ENCODE measurements around the gene SMIM1.

Gene SMIM1

DNA sequence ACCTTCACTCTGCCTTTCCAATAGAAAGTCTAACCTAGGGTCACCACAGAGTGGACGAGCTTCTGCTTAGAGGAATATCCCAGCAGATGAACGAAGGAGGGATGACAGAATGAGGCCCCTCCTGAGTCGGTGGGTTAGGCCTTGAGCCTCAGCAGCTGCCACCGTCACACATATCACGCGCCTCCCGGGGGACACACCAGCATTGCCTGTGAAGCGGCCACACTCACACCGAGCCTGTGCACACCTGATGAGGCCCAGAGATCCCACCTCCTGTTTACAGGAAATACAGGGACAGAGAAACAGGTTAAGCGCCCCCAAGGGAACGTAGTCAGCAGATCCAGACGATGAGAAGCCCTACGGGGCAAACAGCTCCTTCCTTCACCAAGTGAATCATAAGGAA is 48.9 kb downstream of the SMIM1 start:
- H3K9ac ChIP-seq (ENCODE audit: low read depth, low read length, poor library complexity, severe bottlenecking), result no peak overlapping the region
- TF ChIP-seq, protein P1, sequence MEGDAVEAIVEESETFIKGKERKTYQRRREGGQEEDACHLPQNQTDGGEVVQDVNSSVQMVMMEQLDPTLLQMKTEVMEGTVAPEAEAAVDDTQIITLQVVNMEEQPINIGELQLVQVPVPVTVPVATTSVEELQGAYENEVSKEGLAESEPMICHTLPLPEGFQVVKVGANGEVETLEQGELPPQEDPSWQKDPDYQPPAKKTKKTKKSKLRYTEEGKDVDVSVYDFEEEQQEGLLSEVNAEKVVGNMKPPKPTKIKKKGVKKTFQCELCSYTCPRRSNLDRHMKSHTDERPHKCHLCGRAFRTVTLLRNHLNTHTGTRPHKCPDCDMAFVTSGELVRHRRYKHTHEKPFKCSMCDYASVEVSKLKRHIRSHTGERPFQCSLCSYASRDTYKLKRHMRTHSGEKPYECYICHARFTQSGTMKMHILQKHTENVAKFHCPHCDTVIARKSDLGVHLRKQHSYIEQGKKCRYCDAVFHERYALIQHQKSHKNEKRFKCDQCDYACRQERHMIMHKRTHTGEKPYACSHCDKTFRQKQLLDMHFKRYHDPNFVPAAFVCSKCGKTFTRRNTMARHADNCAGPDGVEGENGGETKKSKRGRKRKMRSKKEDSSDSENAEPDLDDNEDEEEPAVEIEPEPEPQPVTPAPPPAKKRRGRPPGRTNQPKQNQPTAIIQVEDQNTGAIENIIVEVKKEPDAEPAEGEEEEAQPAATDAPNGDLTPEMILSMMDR (conservative IDR thresholded peaks at IDR 0.05; ENCODE audit: low read length), result no peak
- no peak for TF ChIP-seq EZH2phosphoT487 (IDR thresholded peaks at IDR 0.05; ENCODE audit: borderline replicate concordance)
- H3K9me2 ChIP-seq (replicated peaks; ENCODE audit: low read depth, low read length), result no peaks in the 10 kb centered on the region
- H3K4me1 ChIP-seq (ENCODE audit: insufficient read depth, low read length, poor library complexity, severe bottlenecking), result no peaks in the 10 kb centered on the region
- no peak overlapping the region for H3K4me2 ChIP-seq (ENCODE audit: low read depth, low read length, poor library complexity, severe bottlenecking)
- no peaks in the 10 kb centered on the region for H3K9me3 ChIP-seq (ENCODE audit: insufficient read depth, low read depth, low read length)
- no peaks in the 10 kb centered on the region for H3K27me3 ChIP-seq (ENCODE audit: insufficient read depth, low read length, poor library complexity, severe bottlenecking)
- H3F3A ChIP-seq (ENCODE audit: low read depth), result no peaks in the 10 kb centered on the region
- no peaks in the 10 kb centered on the region for H4K20me1 ChIP-seq (ENCODE audit: insufficient read depth, low read length, poor library complexity, severe bottlenecking)
- no peak overlapping the region for H2AFZ ChIP-seq (ENCODE audit: low read length)
- H3K4me3 ChIP-seq (ENCODE audit: low read length, poor library complexity, severe bottlenecking), result no peak overlapping the region
- peaks cover 4% of the 10 kb centered on the region; the same call in 1 of the 2 replicates for H3K36me3 ChIP-seq (ENCODE audit: insufficient read depth, low read length)
- no peaks in the 10 kb centered on the region for H3K79me2 ChIP-seq (ENCODE audit: insufficient read depth, low read length)

DNA sequence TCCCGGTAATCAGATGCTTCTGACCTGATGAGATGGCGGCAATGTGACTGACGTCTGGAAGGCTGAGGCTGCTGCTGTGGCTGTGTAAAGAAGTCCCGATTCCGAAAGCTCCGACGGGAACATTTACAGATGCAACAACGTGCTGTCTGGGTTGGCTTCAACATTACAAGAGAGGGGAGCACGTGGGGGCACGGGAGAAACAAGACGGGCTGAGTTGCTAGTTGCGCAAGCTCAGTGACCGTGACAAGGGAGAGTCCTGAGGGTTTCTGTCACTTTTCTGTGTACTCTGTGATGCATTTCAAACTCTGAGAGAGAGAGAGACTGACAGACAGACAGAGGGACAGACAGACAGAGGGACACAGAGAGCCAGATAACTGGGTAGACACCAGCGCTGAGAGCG is 49.4 kb downstream of the SMIM1 start:
- H3K79me2 ChIP-seq (ENCODE audit: insufficient read depth, low read length), result no peaks in the 10 kb centered on the region
- H3K9me2 ChIP-seq (replicated peaks; ENCODE audit: low read depth, low read length), result no peaks in the 10 kb centered on the region
- no peak overlapping the region for H3K4me3 ChIP-seq (ENCODE audit: low read length, poor library complexity, severe bottlenecking)
- no peak overlapping the region for H2AFZ ChIP-seq (ENCODE audit: low read length)
- no peak overlapping the region for H3K4me2 ChIP-seq (ENCODE audit: low read depth, low read length, poor library complexity, severe bottlenecking)
- no peak overlapping the region for H3K9ac ChIP-seq (ENCODE audit: low read depth, low read length, poor library complexity, severe bottlenecking)
- H3K27me3 ChIP-seq (ENCODE audit: insufficient read depth, low read length, poor library complexity, severe bottlenecking), result no peaks in the 10 kb centered on the region
- H3K36me3 ChIP-seq (ENCODE audit: insufficient read depth, low read length), result peaks cover 4% of the 10 kb centered on the region; the same call in 1 of the 2 replicates
- H3K9me3 ChIP-seq (ENCODE audit: insufficient read depth, low read depth, low read length), result no peaks in the 10 kb centered on the region
- no peaks in the 10 kb centered on the region for H3F3A ChIP-seq (ENCODE audit: low read depth)
- no peaks in the 10 kb centered on the region for H3K4me1 ChIP-seq (ENCODE audit: insufficient read depth, low read length, poor library complexity, severe bottlenecking)
- TF ChIP-seq, protein P1 (conservative IDR thresholded peaks at IDR 0.05; ENCODE audit: low read length), result no peak
- TF ChIP-seq EZH2phosphoT487 (IDR thresholded peaks at IDR 0.05; ENCODE audit: borderline replicate concordance), result no peak
- H4K20me1 ChIP-seq (ENCODE audit: insufficient read depth, low read length, poor library complexity, severe bottlenecking), result no peaks in the 10 kb centered on the region

DNA sequence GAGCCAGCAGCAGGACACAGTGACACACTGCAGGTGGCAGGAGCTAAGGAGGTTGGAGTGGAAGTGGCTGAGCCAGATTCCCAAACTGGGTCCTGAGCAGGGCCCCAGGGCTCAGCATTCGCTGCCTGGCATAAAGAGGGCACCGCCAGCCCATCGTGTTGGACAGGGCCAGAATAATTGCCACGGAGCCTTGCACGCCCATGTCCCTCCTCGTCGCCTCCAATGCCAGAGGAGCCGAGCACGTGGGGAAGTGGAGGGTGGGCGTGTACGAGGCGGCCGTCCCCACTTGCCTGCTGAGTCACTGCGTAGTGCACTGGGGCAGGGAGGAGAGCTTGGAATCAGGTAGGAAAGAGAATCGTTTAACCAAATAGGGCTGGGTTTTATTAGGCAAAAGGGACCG is 49.9 kb downstream of the SMIM1 start:
- Histone ChIP-seq H4K20me1 (ENCODE audit: insufficient read depth, low read length, poor library complexity, severe bottlenecking) (no peaks in the 10 kb centered on the region), H3K36me3 (ENCODE audit: insufficient read depth, low read length) (peaks cover 4% of the 10 kb centered on the region; the same call in 1 of the 2 replicates), H3K27me3 (ENCODE audit: insufficient read depth, low read length, poor library complexity, severe bottlenecking) (no peaks in the 10 kb centered on the region), H2AFZ (ENCODE audit: low read length) (no peak overlapping the region), H3F3A (ENCODE audit: low read depth) (no peaks in the 10 kb centered on the region), H3K4me2 (ENCODE audit: low read depth, low read length, poor library complexity, severe bottlenecking) (no peak overlapping the region), H3K4me1 (ENCODE audit: insufficient read depth, low read length, poor library complexity, severe bottlenecking) (no peaks in the 10 kb centered on the region), H3K79me2 (ENCODE audit: insufficient read depth, low read length) (no peaks in the 10 kb centered on the region), H3K4me3 (ENCODE audit: low read length, poor library complexity, severe bottlenecking) (no peak overlapping the region), H3K9me2 (replicated peaks; ENCODE audit: low read depth, low read length) (no peaks in the 10 kb centered on the region), H3K9ac (ENCODE audit: low read depth, low read length, poor library complexity, severe bottlenecking) (no peak overlapping the region), H3K9me3 (ENCODE audit: insufficient read depth, low read depth, low read length) (no peaks in the 10 kb centered on the region)
- TF ChIP-seq EZH2phosphoT487 (IDR thresholded peaks at IDR 0.05; ENCODE audit: borderline replicate concordance), result no peak
- TF ChIP-seq, protein P1 (conservative IDR thresholded peaks at IDR 0.05; ENCODE audit: low read length), result no peak

Data from Loucy (cell line).